ENCODE data around the gene KIAA0040. TPM values are rescaled to one million over a fixed set of nuclear protein-coding genes. Genes with fewer than 3 reads are reported as not detected.

Gene KIAA0040
- polyA plus RNA-seq, 1 experiment: 10.8 TPM

DNA sequence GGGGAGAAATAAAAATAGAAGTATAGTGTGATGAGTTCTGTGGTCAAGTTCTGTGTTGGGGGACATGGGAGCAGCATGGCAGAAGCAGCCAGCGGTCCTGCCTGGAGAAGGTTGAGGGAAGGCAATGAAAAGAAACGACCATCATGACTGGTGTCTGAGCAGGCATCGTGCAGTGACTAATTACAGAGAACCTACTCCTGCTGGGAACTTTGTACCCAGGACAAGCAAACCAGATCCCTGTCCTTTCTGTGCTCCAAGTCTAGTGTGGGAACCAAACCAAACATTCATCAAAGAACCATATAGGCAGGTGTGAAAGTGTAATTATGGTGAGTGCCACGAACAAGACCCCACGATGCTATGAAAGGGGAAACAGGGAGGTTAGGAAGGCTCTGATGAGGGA is 25.8 kb downstream of the KIAA0040 start:
- H3K27me3 ChIP-seq (ENCODE audit: control insufficient read depth, insufficient read depth, low read length): no peaks in the 10 kb centered on the region
- no peak for DNase-seq (ENCODE audit: low read depth)
- POLR2A ChIA-PET: no interaction called here
- no peak overlapping the region for H3K4me3 ChIP-seq (ENCODE audit: low read depth, low read length)
- TF ChIP-seq, protein P1, sequence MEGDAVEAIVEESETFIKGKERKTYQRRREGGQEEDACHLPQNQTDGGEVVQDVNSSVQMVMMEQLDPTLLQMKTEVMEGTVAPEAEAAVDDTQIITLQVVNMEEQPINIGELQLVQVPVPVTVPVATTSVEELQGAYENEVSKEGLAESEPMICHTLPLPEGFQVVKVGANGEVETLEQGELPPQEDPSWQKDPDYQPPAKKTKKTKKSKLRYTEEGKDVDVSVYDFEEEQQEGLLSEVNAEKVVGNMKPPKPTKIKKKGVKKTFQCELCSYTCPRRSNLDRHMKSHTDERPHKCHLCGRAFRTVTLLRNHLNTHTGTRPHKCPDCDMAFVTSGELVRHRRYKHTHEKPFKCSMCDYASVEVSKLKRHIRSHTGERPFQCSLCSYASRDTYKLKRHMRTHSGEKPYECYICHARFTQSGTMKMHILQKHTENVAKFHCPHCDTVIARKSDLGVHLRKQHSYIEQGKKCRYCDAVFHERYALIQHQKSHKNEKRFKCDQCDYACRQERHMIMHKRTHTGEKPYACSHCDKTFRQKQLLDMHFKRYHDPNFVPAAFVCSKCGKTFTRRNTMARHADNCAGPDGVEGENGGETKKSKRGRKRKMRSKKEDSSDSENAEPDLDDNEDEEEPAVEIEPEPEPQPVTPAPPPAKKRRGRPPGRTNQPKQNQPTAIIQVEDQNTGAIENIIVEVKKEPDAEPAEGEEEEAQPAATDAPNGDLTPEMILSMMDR (IDR thresholded peaks at IDR 0.05; ENCODE audit: insufficient read depth, low read depth, low read length): no peak
- CTCF ChIA-PET: interaction anchor here (1.7 to 2.7 kb wide), 2 partner anchors 12 to 20 kb away, joined by 4 to 16 read pairs; no protein-coding TSS in a partner anchor
- H3K36me3 ChIP-seq (ENCODE audit: control insufficient read depth, insufficient read depth, low read length): peaks cover 1% of the 10 kb centered on the region; the same call in 1 of the 2 replicates

DNA sequence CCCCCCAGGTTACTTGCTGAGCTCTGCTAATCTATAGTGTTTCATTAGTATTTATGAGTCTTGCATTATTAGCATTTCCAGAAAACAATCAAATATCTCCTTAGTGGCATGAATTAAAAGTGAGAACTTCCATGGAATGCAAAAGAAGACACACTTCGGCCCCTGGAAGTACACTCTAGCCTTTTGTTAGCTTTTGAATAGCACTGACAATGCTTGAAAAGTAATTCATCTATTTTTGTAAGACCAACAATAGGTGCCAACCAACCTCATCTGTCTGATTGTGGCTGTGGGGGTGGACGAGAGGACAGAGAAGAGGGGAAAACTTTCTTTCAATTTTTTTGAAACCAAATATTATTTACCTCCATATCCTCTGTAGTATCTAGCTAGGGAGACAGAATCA is 27.8 kb downstream of the KIAA0040 start:
- DNase-seq (ENCODE audit: low read depth): no peak
- ChIA-PET POLR2A (no interaction called here), CTCF (interaction anchor here (1.0 to 2.7 kb wide), 2 partner anchors 10 to 16 kb away, joined by 3 to 16 read pairs; no protein-coding TSS in a partner anchor)
- TF ChIP-seq, protein P1 (IDR thresholded peaks at IDR 0.05; ENCODE audit: insufficient read depth, low read depth, low read length): no peak
- Histone ChIP-seq H3K36me3 (ENCODE audit: control insufficient read depth, insufficient read depth, low read length) (peaks cover 1% of the 10 kb centered on the region; the same call in 1 of the 2 replicates), H3K27me3 (ENCODE audit: control insufficient read depth, insufficient read depth, low read length) (no peaks in the 10 kb centered on the region), H3K4me3 (ENCODE audit: low read depth, low read length) (no peak overlapping the region)

DNA sequence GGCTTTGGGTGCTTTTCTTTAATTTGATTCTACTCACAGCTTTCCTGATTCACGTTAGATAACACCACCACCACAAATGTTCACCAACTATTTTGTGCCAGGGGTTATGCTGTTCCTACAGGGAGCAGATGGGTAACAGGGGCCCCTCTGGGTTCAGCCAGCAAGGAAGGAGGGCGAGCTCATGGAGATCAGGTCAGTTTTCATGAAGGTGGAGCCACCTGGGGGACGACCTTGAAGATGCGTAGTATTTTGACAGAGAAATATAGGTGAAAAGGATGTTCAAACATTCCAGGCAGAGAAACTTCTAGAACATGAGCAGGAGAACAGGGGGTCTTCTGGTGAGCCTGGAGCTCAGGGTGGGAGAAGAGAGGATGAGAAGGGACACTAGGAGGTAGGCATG is 28.9 kb downstream of the KIAA0040 start:
- POLR2A ChIA-PET: no interaction called here

DNA sequence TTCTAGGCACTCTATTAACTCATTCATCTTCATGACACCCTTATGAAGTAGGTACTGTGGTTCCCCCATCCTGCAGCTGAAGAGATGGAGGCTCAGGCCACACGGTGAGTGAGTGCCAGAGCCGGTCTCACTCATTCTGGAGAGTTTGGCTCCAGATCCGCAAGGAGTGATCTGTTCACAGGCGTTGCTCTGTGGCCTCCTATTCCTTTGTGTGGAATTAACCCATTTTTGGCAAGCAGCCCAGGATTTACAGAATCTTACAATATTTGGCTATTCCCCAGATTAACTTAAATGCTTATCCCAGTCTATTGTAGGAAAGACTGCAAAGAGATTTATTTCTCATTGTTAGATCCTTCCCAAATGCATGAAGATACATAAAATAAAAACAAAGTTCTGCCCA is 29.6 kb downstream of the KIAA0040 start:
- no peak overlapping the region for H3K4me3 ChIP-seq (ENCODE audit: low read depth, low read length)
- peaks cover 1% of the 10 kb centered on the region; the same call in 1 of the 2 replicates for H3K36me3 ChIP-seq (ENCODE audit: control insufficient read depth, insufficient read depth, low read length)
- ChIA-PET CTCF (interaction anchor here (0.6 to 4.1 kb wide), 3 partner anchors 8 to 1088 kb away, joined by 3 to 15 read pairs (median 6); no protein-coding TSS in a partner anchor), POLR2A (no interaction called here)
- DNase-seq (ENCODE audit: low read depth): no peak
- H3K27me3 ChIP-seq (ENCODE audit: control insufficient read depth, insufficient read depth, low read length): no peaks in the 10 kb centered on the region
- TF ChIP-seq, protein P1 (IDR thresholded peaks at IDR 0.05; ENCODE audit: insufficient read depth, low read depth, low read length): no peak

More for the DNA sequence above, 28.9 kb downstream of the KIAA0040 start:
- CTCF ChIA-PET: interaction anchor here (0.6 to 4.1 kb wide), 4 partner anchors 8 to 1088 kb away, joined by 3 to 15 read pairs (median 4); no protein-coding TSS in a partner anchor
- Histone ChIP-seq H3K27me3 (ENCODE audit: control insufficient read depth, insufficient read depth, low read length) (no peaks in the 10 kb centered on the region), H3K36me3 (ENCODE audit: control insufficient read depth, insufficient read depth, low read length) (peaks cover 1% of the 10 kb centered on the region; the same call in 1 of the 2 replicates), H3K4me3 (ENCODE audit: low read depth, low read length) (no peak overlapping the region)
- TF ChIP-seq, protein P1 (IDR thresholded peaks at IDR 0.05; ENCODE audit: insufficient read depth, low read depth, low read length): no peak
- no peak for DNase-seq (ENCODE audit: low read depth)

DNA sequence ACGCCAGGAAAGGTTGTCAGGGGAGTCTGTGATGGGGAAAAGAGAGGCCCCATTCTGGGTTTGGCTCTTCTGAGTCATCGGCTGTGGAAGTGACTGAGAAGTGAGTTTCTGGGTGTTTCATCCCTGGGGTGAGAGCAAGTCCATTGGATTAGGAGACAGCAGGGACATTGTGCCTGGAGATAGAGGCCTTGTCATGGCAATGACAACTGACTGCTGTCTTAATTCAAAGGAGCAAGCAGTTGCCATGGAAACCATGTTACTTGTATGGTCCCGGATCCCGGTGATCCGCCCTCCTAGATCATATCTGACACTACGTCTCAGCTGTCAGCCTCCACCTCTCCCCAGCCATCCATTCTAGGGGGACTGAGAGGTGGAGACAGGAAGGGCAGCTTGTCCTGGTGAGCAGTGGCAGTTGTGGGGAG is 34.4 kb downstream of the KIAA0040 start:
- DNase-seq (ENCODE audit: low read depth): no peak
- ChIA-PET POLR2A (no interaction called here), CTCF (interaction anchor here (1.1 to 2.4 kb wide), 5 partner anchors 8 to 161 kb away, joined by 3 to 11 read pairs (median 5); no protein-coding TSS in a partner anchor)
- no peak overlapping the region for H3K4me3 ChIP-seq (ENCODE audit: low read depth, low read length)
- H3K36me3 ChIP-seq (ENCODE audit: control insufficient read depth, insufficient read depth, low read length): no peaks in the 10 kb centered on the region
- TF ChIP-seq, protein P1 (IDR thresholded peaks at IDR 0.05; ENCODE audit: insufficient read depth, low read depth, low read length): no peak
- no peaks in the 10 kb centered on the region for H3K27me3 ChIP-seq (ENCODE audit: control insufficient read depth, insufficient read depth, low read length)

Data from BJ (cell line).